Fibroblast of villous mesenchyme (primary cell): ENCODE results near the gene MSH3. TPM values are rescaled to one million over a fixed set of nuclear protein-coding genes. Genes with fewer than 3 reads are reported as not detected.

Experiments
- DNase-seq: peaks from one replicate; pipeline ENCODE4 v3.0.0-alpha.2; 2010; ENCODE audit warnings: low read depth
- H3K4me3 ChIP-seq: 2 replicates; pipeline ENCODE4 v1.5.1; 2011; ENCODE audit warnings: low read depth, mild to moderate bottlenecking, low read length
- CTCF ChIP-seq: IDR thresholded peaks from 2 replicates; pipeline ENCODE4 v1.5.1; 2012; ENCODE audit warnings: low read depth, mild to moderate bottlenecking, low read length; ENCODE audit not compliant: insufficient read depth
- total RNA-seq: library from RNA; depleted of rRNA; stranded (reverse); fragments of >200 nt; gene quantifications from 2 replicates; pipeline ENCODE4 v1.2.3, GENCODE V29; 2012

MSH3 gene
- total RNA-seq, 1 donor: 22.5 TPM

- no peak for TF ChIP-seq CTCF
- no peak for DNase-seq
- H3K4me3 ChIP-seq: no peak overlapping the region
Observed at GRCh38 chr5:80711216-80711615, 56.8 kb downstream of the MSH3 start.

- TF ChIP-seq CTCF: peak; percentile 67
- H3K4me3 ChIP-seq: no peak overlapping the region
- DNase-seq: peak; percentile 37
Observed at GRCh38 chr5:80711938-80712337, 57.5 kb downstream of the MSH3 start.

- no peak for TF ChIP-seq CTCF
- H3K4me3 ChIP-seq: no peak overlapping the region
- no peak for DNase-seq
Observed at GRCh38 chr5:80712919-80713318, 58.5 kb downstream of the MSH3 start.

DNA sequence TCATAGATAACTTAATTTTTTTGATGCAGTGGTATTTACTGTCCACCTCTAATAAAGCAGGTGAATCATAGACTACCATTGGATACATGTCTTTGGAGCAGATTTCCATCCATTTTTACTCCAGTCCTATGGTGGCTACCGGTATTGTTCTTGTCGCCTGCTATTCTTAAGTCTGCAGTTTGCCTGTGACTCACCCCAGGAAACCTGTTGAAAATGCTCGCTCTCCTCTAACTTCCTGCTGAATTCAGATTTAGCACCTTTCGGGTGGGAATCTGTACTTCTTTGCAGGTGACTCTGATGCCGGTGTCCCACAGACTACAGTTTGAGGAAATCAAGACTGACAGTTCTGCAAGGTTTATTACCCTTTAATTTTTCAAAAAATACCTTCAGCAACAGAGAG is 59.2 kb downstream of the MSH3 start:
- H3K4me3 ChIP-seq: no peak overlapping the region
- DNase-seq: no peak
- no peak for TF ChIP-seq CTCF

DNA sequence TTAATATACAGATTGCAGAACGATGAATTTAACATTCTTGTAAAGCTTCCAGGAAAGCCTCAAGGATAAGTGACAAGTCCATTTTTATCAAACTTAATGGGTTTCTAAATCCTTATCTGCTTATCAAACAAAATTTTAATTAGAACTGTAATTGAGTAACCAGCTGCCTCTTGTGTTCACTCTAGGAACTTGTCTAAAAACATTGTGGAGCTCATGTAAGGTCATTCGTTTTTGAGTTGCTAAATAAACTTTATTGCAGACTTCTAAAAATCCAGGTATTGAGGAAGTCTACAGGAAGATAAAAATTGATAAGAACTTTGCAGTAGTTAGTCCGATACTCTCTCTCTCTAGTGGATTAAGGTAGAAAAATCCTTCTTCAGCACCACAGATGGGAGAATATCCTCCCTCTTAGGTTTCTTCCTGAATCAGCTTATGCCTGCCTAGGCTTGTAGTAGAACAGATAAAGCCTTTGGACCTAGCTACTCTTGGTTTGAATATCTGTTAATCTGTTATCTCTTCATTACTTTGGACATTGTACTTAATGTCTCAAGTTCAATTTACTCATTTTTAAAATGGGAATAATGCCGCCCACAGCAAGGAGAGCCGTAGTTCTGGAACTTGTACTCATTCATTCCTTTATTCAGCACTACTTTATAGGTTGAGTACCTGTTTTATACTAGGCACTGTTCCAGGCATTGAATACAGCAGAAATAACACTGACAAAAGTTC is 60.3 kb downstream of the MSH3 start:
- no peak overlapping the region for H3K4me3 ChIP-seq
- DNase-seq: no peak
- no peak for TF ChIP-seq CTCF

- DNase-seq: no peak
- H3K4me3 ChIP-seq: no peak overlapping the region
- no peak for TF ChIP-seq CTCF
Observed at GRCh38 chr5:80715887-80716286, 61.4 kb downstream of the MSH3 start.

GRCh38 chr5:80720181-80720580 is 65.7 kb downstream of the MSH3 start:
- no peak for DNase-seq
- TF ChIP-seq CTCF: no peak
- no peak overlapping the region for H3K4me3 ChIP-seq
